RWPE2 (cell line): ENCODE measurements around the gene CEP250.
"Not testable (repeated sequence)": the region's sequence is repeated elsewhere in the genome, so short reads cannot be mapped to it uniquely, and the experiment has no call there.

ENCODE experiments used
- ATAC-seq: fragments of 200-7000 bp; cut with Tn5 transposase; 3 replicates; pipeline ENCODE4 v1.9.1; 2021; ENCODE audit warnings: low read depth
- DNase-seq: peaks from one replicate; pipeline ENCODE4 v3.0.0-alpha.2; 2020; ENCODE audit warnings: low spot score
- H3K27ac ChIP-seq: fragments of 450-650 bp; 2 replicates; pipeline ENCODE4 v1.5.1; 2017; ENCODE audit warnings: mild to moderate bottlenecking; ENCODE audit not compliant: poor library complexity, severe bottlenecking
- H3K27me3 ChIP-seq: fragments of 250-450 bp; sonication (Bioruptor Pico); 2 replicates; pipeline ENCODE4 v1.5.1; 2021; ENCODE audit warnings: mild to moderate bottlenecking, moderate library complexity; ENCODE audit not compliant: insufficient read depth, poor library complexity, severe bottlenecking
- H3K36me3 ChIP-seq: fragments of 250-450 bp; sonication (Bioruptor Pico); 2 replicates; pipeline ENCODE4 v1.5.1; 2020; ENCODE audit warnings: low read depth, mild to moderate bottlenecking, moderate library complexity
- H3K4me1 ChIP-seq: fragments of 250-450 bp; sonication (Bioruptor Pico); 2 replicates; pipeline ENCODE4 v1.5.1; 2021; ENCODE audit warnings: mild to moderate bottlenecking, moderate library complexity; ENCODE audit not compliant: insufficient read depth, poor library complexity, severe bottlenecking
- H3K4me3 ChIP-seq: fragments of 250-450 bp; sonication (Bioruptor Pico); 2 replicates; pipeline ENCODE4 v1.5.1; 2021; ENCODE audit warnings: mild to moderate bottlenecking, moderate library complexity; ENCODE audit not compliant: severe bottlenecking
- H3K9me3 ChIP-seq: fragments of 250-450 bp; sonication (Bioruptor Pico); 2 replicates; pipeline ENCODE4 v1.5.1; 2021; ENCODE audit warnings: mild to moderate bottlenecking, moderate library complexity; ENCODE audit not compliant: severe bottlenecking
- CTCF ChIP-seq: fragments of 450-650 bp; IDR thresholded peaks from one replicate; pipeline ENCODE4 v1.5.1; 2017; ENCODE audit warnings: mild to moderate bottlenecking, moderate library complexity; ENCODE audit not compliant: poor library complexity, severe bottlenecking

The CEP250 gene

GRCh38 chr20:35453647-35454046 is 1.8 kb upstream of the CEP250 start:
- Histone ChIP-seq H3K4me3 (peak overlapping the region; percentile 84), H3K4me1 (peaks cover 46% of the 10 kb centered on the region), H3K36me3 (peaks cover 20% of the 10 kb centered on the region), H3K27ac (peak overlapping the region; percentile 79), H3K27me3 (no peaks in the 10 kb centered on the region), H3K9me3 (no peaks in the 10 kb centered on the region)
- DNase-seq (no peak), ATAC-seq (no peak)
- no peak for TF ChIP-seq CTCF

- peaks cover 47% of the 10 kb centered on the region for H3K36me3 ChIP-seq
- H3K9me3 ChIP-seq, H3K27me3 ChIP-seq, H3K4me3 ChIP-seq, ATAC-seq, DNase-seq: not testable (repeated sequence)
- peaks cover 32% of the 10 kb centered on the region for H3K4me1 ChIP-seq
- peak overlapping the region; percentile 79 for H3K27ac ChIP-seq
These were observed 1.3 kb downstream of the CEP250 start for GRCh38 chr20:35456700-35457099.

- not testable (repeated sequence) for DNase-seq, H3K9me3 ChIP-seq, H3K27me3 ChIP-seq, ATAC-seq, H3K4me3 ChIP-seq, H3K27ac ChIP-seq
- peaks cover 27% of the 10 kb centered on the region for H3K4me1 ChIP-seq
- H3K36me3 ChIP-seq: peaks cover 55% of the 10 kb centered on the region
These were observed 2.1 kb downstream of the CEP250 start for GRCh38 chr20:35457539-35457938.

- TF ChIP-seq CTCF: no peak
- ATAC-seq: no peak
- DNase-seq: no peak
- Histone ChIP-seq H3K27ac (no peak overlapping the region), H3K4me1 (peaks cover 27% of the 10 kb centered on the region), H3K9me3 (no peaks in the 10 kb centered on the region), H3K36me3 (peaks cover 64% of the 10 kb centered on the region), H3K27me3 (no peaks in the 10 kb centered on the region), H3K4me3 (no peak overlapping the region)
These were observed 3.0 kb downstream of the CEP250 start for GRCh38 chr20:35458388-35458787.

GRCh38 chr20:35461620-35462019 is 6.2 kb downstream of the CEP250 start:
- H3K27me3 ChIP-seq: no peaks in the 10 kb centered on the region
- no peak overlapping the region for H3K4me3 ChIP-seq
- H3K4me1 ChIP-seq: peaks cover 14% of the 10 kb centered on the region
- no peak for TF ChIP-seq CTCF
- no peaks in the 10 kb centered on the region for H3K9me3 ChIP-seq
- no peak overlapping the region for H3K27ac ChIP-seq
- DNase-seq (no peak), ATAC-seq (no peak)
- H3K36me3 ChIP-seq: peaks cover 93% of the 10 kb centered on the region

GRCh38 chr20:35462351-35462750 is 7.0 kb downstream of the CEP250 start:
- Histone ChIP-seq H3K36me3 (peaks cover 94% of the 10 kb centered on the region), H3K9me3 (no peaks in the 10 kb centered on the region), H3K4me3 (no peak overlapping the region), H3K4me1 (peaks cover 11% of the 10 kb centered on the region), H3K27me3 (no peaks in the 10 kb centered on the region), H3K27ac (no peak overlapping the region)
- no peak for DNase-seq
- no peak for TF ChIP-seq CTCF
- no peak for ATAC-seq
